Pulmonary artery endothelial cell (primary cell): ENCODE measurements around the gene MGLL. TPM values are rescaled to one million over a fixed set of nuclear protein-coding genes. Genes with fewer than 3 reads are reported as not detected.
"Not testable (repeated sequence)": the region's sequence is repeated elsewhere in the genome, so short reads cannot be mapped to it uniquely, and the experiment has no call there.

Source experiments
- DNase-seq: peaks from one replicate; pipeline ENCODE4 v3.0.0-alpha.2; 2011; ENCODE audit warnings: low read depth, low spot score
- total RNA-seq: library from RNA; depleted of rRNA; stranded (reverse); fragments of >200 nt; gene quantifications from 2 replicates; pipeline ENCODE4 v1.2.3, GENCODE V29; 2014

MGLL gene
- total RNA-seq, 1 donor from 2014 or later: 82.6 TPM

DNA sequence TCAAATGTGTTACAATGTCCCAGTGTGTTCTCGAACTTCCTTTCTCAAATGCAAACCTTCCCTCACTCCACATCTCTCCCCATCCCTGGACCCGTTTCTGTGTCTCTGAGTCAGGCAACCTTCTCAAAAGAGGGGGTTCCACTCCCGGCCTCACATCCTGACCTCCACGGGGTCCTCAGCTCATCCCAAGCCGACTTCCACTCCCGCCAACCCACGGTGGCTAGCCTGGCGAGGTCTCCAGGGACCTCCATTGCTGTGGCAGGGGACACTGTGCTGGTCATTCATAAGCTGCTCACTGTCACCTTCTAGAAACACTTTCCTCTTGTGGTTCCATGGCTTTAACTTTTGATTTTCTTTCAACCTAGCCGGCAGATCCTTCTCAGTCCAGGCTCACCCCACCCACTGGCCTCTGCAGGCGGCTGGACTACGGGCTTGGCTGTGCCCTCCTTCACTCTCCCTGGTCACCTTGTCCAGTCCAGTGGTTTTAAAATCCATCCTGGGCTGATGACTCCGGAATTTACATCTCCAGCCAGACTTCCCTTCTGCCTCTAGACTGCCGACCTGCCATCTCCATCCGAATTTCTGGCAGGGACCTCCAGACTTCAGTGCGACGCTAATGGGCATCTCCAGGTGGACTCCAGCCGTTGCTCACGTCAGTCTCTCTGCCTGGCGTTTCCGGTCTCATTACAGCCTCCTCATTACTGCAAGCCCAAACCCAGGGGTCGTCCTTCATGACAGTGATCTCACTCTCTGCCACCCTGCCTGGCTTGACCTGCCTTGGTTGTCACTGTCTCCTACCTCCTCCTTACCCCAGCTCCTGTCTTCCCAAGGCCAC lies 129.6 kb downstream of the MGLL start:
- no peak for DNase-seq

DNA sequence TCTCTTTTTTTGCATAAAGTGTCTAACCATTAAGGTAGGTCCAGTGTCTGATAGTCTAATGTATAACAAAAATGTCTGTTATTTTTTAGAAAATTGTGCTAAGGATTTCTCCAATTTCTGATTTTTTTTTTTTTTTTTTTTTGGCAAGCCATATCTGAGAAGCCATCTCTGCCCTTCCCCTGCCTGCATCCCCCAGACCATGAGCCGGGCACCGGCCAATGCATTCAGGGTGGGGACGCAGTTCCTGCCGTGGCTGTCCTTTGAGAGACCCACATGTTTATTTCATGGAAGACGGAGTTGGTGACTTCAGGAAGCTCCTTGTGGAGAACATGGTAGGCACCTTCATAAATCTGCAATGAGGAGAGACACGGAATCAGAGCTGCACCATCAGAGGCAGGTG lies 130.3 kb downstream of the MGLL start:
- no peak for DNase-seq

DNA sequence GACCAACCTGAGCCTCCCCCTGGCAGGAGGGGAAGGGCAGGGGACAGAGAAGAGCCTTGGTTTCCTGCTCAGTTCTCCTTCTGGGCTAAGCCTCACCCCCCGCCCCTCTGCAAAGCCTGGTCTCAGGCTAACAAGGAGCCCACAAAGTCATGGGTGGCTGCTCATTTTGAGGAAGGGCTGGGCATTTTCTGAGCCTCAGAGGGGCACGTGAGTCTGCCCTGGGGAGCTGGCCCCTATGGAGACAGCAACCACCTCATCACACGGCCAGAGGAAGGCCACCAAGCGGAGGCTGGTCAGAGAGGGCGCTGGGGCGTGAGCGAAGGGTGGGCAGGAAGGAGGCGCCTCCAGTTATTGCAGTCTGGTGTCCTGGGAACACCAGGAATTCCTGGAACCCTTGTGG lies 130.8 kb downstream of the MGLL start:
- no peak for DNase-seq

DNA sequence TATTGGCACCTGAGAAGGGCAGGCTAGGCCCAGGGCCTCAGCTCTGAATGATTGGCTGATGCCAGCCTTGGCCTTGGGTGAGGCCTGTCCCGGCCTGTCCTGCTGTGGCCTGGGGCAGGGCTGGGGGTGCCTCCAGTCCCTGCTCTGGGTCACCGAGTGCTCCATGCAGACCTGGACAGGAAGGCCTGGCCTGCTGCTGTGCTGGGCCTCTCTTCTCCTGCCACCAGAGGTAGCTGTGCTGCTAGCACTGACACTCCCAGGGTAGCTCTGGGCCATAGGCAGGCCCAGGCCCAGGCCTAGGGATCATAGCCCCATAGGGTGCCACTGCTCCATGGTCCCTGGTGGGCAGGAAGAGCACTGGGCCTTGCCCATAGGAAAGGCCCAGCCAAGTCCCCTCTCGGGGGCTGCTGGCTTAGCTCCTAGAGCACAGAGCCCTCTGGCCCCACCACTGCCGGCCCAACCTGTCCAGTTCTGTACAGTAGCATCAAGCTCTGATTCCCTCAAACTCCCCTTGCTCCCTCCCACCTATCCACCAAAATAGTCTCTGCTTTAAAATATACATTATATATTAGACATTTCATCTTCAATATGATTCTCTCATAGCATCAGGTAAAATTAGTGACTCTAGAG lies 131.4 kb downstream of the MGLL start:
- no peak for DNase-seq

DNA sequence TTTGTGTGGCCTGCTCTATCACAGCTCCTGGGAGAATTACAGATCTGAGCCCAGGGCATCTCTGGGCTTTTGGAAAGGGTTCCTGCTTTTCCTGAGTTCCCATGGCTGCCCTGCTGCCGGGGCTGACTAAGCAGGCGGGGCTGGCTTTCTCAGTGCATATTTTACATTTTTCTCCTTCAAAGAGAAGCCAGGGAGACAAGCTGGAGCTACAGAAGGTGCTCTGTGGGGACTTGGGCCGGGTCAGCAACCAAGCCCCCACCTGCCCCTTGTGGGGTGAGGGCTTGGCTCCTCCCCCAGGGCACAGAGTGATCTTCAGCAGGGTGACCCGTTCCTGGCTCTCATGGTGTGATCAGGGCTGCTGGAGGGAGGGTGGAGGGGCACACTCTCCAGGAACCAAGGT lies 132.2 kb downstream of the MGLL start:
- no peak for DNase-seq

DNA sequence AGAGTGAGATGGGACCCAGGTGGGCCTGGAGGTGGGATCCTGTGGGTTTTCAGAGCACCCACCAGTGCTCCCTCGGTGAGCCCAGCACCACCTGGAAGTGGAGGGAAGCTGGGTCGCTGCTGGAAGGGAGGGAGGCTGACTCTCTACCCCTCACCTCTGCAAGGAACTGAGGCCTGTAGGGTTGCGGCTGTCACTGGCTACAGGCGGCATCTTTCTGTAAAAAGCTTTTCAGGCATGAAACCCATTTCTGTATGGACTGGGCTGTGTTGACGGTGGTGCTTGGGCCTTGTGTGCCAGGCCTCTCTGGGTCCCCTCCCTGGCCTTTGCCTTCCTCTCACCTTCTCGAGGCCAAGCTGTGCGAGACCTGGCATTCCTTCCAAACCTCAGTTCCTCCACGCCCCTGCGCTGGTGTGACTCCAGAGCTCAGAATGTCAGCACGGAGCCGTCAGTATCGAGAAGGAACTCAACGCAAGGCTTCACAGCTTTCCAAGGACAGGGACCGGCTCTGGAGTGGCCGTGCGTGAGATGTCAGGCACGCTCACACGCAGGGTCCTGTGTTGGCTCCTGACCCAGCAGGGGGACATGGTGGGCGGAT lies 133.0 kb downstream of the MGLL start:
- DNase-seq: no peak

DNA sequence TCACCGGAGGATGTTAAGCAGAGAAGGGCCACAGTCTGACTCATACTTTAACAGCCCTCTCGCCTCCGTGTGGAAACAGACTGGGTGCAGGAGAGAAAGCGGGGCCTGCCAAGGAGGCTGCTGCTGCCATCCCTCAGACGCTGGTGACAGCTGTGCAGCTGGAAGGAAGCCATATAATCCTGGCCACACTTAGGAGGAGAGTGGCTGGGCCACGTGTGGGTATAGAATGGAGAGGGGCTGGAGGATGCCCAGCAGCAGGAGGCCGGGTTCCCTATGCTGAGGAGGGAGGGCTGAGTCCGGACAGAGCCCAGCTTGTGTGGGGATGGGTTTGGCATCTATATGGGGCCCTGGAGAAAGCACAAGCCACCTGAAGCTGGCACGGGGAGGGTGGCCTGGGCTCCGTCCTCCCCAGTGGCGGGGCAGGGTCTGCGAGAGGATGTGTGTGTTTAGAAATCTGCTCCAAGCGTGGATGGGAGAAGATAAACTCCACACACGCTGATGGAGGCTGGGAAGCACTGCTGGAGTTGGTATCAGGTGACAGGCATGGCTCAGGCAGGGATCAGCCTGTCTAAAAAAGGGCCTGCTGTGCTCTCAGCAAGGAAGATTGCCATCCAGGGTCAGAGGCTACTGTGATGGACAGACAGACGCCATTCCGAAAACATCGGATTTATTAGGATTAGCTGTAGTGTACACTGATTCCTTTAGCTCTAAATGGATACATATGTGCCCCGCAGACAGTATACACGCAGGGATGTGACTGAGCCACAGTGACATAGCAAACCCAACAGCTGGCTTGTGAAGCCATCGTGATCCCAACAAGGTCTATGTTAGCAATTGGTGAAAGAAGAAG lies 133.7 kb downstream of the MGLL start:
- DNase-seq: no peak

DNA sequence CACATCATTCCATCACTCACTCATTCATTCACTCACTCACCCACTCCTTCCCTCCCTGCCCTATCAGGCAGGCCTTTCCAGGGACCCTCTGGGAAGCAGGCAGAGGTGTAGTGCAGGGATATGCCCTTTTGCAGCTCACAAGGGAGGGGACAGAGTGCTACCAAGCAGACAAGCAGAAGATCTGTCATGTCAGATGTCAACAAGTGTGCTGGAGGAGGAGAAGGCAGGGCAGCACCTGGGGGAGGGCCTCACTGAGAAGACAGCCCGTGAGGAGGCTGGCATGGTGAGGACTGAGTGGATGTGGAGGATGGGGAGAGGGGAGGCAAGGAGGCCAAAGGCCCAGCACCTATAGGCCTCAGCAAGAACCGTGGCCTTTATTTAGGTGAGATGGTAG lies 134.3 kb downstream of the MGLL start:
- no peak for DNase-seq

DNA sequence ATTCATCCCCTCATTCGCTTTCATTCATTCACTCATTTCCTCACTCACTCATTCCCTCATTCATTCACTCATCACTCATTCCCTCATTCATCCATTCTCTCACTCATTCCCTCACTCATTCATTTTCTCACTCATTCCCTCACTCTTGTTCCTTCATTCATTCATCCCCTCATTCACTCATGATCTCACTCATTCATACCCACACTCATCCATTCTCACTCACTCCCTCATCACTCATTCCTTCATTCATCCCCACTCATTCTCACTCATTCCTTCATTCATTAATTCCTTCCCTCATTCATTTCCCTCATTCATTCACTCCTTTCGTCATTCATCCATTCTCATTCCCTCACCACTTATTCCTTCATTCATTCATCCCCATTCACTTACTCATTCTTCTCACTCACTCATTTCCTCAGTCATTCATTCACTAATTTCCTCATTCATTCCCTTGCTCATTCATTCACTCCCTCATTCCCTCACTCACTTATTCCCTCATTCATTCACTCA lies 135.0 kb downstream of the MGLL start:
- DNase-seq: no peak

DNA sequence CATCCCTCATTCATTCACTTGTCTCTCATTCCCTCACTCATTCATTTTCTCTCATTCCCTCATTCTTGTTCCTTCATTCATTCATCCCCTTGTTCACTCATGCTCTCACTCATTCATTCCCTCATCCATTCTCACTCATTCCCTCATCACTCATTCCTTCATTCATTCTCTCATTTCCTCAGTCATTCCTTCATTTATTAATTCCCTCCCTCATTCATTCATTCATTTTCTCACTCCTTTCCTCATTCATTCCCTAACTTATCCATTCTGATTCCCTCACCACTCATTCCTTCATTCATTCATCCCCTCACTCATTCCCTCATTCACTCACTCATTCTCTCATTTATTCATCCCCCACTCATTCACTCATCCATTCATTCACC lies 135.8 kb downstream of the MGLL start:
- no peak for DNase-seq

DNA sequence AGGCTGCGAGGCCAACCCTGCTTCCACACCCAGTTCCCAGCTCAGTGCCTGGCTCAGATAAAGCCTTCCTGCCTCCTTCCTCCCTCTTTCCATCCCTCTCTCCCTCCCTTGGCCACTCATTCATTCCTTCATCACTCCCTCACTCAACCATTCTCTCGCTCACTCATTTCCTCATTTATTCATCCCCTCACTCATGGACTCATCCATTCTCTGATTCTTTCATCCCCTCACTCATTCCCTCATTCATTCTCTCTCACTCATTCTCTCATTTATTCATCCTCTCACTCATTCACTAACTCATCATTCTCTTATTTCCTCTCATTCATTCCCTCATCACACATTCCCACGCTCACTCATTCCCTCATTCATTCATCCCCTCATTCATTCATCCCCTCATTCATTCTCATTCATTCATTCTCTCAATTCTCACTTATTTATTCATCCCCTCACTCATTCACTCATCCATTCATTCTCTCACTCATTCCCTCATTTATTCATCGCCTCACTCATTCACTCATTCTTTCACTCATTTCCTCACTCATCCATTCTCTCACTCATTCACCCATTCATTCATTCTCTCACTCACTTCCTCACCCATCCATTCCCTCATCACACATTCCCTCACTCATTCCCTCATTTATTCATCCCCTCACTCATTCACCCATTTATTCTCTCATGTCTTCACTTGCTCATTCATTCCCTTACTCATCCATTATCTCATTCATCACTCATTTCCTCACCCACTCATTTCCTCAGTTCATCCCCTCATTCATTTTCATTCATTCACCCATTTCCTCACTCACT lies 136.4 kb downstream of the MGLL start:
- DNase-seq: no peak

DNA sequence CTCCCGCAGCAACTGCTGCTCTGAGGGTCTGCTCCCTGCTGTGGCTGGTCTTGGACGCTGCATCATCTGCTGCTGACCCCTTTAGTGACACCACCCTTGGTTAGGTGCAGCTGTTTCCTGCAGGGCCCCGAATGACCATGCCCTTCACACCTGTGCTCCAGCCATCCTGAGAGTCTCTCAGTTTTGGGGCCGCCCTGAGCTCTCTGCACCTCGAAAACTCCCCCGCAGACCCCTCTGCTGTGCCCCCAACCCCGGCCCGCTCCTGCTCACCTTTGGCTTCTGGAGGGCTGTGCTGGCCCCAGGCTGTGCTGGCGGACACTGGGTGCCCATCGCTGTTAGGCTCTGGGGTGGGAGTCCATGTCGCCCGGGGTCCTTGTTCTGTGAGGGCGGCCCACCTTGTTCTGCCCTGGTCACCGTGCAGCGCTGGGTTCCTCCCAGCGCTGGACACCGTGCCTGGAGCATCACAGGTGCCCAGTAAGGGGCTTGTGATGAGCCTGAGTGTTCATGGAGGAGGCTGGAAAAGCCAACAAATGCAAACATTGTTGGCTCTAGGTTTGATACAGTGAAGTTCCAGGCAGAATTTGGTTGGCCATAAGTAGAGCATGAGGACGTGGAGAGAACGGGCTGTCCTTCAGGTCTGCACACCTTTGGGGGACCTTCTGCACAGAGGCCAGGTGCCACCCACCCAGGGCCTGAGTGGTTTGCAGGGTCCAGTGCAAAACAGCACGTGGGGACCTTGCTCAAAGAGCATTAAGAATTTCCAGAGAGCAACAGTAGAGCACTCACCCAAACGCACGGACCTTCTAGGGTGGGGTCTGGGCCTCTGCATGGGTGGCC lies 137.2 kb downstream of the MGLL start:
- no peak for DNase-seq

DNA sequence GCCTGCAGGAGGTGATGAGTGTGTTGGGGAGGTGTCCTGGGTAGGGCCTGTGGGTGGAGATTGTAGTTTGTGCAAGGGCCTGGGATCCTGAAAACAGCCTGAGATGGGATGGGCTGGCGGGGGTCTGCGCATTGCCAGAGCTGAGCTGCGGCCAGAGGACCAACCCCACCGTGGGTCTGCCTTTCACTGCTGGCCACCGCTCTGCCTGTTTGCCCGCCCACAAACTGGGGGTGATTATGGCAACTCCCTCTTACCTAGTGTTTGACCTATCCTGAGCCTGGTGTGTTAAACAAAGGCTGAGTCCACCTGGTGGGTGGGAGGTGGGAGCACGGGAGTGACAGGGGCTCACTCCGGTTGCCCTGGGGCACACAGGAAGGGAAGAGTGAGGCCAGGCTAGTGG lies 139.8 kb downstream of the MGLL start:
- DNase-seq: no peak

DNA sequence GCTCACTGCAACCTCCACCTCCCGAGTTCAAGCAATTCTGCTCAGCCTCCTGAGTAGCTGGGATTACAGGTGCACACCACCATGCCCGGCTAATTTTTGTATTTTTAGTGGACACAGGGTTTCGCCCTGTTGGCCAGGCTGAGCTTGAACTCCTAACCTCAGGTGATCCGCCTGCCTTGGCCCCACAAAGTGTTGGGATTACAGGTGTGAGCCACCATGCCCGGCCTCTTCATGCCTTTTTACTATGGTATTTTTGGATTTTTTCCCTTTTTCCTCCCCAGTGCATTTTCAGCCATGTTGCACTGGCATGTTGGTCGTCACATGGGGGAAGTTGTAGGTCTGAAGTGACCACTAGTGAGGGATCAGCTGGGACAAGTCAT lies 140.2 kb downstream of the MGLL start:
- not testable (repeated sequence) for DNase-seq

DNA sequence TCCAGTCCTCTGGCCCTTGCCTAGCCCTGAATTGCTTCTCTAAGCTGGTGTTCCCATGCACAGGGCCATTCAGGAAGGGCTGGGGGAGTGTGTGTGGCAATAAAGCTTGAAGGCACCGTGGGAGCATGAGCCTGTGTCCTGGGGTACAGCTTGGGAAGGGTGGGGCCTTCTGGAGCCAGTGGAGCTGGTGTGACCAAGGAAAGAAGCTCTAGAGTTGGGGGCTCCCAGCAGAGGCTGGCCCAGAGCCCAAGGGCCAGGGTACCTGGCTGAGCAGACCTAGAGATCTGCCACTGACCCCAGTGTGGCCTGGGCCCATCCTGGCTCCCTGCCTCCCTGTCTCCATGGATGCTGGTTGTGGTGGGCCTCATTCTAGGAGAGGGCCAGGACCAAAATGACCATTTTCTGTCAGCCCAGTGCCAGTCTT lies 141.5 kb downstream of the MGLL start:
- no peak for DNase-seq

DNA sequence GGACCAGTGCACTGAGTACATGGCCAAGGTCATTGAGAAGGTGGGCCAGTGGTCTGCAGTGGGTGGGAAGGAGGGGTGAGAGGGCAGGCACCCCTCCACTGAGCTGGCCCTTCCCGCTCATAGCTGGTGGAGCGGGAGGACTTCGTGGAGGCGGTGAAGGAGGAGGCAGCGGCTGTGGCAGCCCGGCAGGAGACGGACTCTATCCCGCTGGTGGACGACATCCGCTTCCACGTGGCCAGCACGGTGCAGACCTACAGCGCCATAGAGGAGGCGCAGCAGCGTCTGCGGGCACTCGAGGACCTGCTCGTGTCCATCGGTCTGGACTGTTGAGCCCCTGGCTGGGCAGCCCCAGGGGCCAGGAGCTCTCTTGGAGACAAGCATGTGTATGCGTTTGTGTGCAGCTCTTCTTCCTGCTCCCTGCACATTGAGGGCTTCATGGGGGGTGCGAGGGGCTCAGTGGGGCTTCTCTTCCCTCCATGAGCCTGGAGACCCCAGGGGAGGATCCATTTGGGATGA lies 142.1 kb downstream of the MGLL start:
- no peak for DNase-seq

DNA sequence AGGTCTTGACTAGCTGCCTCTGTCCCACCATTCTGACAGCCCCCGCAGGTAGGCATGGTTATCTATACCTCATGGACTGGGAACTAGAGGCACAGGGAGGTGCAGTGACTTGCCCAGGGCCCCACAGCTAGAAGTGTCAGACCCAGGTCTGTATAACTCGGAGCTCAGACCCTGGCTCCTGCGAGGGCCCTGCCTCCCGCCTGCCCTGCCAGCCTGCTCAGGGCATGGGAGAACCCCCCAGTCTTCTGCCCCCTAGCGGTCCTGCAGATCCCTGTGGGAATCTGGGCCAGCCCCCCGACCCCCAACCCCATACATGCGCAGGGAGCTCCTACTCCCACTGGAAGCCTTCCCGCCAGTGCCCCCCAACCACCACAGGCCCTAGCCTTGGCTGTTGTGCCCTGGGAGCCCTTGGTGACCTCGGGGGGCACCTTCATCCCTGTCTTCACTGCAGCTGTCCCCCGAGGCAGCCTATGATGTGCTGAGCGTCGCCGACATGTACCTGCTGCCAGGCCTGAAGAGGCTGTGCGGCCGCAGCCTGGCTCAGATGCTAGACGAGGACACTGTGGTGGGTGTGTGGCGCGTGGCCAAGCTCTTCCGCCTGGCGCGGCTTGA lies 142.7 kb downstream of the MGLL start:
- no peak for DNase-seq

DNA sequence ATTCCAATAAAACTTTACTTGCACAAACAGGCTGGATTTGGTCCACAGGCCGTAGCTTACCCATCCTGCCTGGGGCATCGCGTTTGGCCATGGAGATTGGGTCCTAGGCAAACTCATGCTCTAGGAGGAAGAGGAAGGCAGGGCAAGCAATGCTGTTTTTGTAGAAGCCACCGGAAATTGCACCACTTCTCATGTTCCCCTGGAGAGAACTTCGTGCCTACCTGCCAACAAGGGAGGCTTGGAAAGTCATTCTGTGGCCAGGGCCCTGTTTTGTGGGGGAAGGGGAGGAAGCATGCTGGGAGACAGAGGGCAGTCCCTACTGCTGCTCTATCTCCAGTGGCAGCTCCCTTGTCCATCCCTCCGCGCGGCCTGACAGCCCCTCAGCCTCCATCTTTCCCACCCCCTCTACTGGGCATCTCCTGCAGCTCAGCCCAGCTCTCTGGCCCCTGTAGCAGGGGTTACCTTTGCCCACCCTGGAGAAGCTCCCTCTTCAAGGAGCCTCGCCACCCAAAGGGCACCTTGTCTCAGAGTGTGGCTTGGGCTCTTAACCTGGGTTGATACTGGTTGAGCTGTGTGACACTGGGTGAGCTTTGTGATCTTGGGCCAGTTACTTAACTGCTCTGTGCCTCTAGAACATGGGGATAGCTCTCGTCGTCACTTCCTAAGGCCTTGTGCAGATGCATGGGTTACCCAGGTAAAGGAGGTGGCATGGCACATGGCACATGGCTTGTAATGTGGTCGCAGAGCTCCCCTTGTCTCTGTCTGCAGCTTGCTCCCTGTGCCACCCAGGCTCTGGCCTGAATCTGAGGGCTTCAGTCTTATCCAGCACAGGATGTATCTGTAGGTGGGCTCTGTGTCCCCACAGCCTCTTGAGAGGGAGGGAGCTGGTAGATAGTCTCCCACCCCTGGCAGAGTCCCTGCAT lies 143.4 kb downstream of the MGLL start:
- no peak for DNase-seq
